HG03442 (cell line): ENCODE data around the gene DCLK1.

Experiments used
- ATAC-seq: cut with Tn5 transposase; IDR thresholded peaks from one replicate; pipeline ENCODE4 v1.9.1; 2021; ENCODE audit warnings: mild to moderate bottlenecking, moderate library complexity; ENCODE audit not compliant: unreplicated experiment

The DCLK1 gene

DNA sequence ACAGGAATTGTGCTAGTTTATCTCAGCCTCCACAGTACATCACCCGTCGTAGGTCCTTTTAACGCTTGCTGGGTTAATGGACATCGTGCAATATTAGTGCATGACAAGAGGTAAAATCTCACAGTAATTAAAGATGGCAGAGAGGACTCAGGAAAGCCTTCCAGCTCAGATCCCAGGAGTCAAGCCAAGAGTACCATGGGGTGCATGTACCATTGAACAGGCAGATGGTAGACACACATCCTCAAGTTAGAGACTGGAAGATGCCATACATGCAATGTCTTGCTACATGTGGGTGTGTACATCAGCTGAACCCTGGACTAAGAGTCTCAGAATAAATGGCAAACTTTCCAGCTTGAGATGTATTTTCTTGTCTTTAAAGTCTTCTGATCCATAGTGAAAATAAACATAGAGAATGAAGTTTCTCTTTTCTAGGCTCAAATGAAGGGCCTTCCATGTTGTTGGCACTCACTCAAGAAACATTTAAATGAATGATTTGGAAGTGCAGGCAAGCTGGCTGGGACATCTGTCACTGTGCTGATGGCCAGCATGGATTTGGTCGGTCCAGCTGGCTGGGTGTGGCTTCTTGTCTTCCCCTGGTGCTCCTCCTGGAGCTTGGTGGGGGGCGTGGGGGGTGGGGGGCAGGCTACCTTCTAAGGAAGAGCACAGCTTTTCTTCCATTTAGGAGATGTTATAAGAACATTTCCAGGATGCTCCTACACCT, 363.8 kb downstream of the DCLK1 start:
- ATAC-seq: no peak

DNA sequence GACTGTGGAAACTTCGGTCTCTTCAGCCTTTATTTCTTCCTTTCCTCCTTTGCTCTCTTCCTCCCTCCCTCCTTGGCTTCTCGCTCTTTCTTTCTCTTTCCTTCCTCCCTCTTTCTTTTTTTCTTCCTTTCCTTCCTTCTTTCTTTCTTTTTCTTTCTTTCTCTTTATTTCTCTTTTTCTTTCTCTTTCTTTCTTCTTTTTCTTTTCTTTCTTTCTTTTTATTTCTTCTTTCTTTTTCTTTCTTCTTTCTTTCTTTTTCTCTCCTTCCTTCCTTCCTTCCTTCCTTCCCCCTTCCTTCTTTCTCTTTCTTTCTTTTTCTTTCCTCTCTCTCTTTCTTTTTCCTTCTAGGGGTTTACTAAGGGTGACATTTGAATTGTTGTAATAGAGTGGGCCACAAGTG, 364.5 kb downstream of the DCLK1 start:
- no peak for ATAC-seq

GRCh38 chr13:35765941-35766340, 365.2 kb downstream of the DCLK1 start:
- no peak for ATAC-seq

- no peak for ATAC-seq
Measured at GRCh38 chr13:35765366-35765765, 365.8 kb downstream of the DCLK1 start.

DNA sequence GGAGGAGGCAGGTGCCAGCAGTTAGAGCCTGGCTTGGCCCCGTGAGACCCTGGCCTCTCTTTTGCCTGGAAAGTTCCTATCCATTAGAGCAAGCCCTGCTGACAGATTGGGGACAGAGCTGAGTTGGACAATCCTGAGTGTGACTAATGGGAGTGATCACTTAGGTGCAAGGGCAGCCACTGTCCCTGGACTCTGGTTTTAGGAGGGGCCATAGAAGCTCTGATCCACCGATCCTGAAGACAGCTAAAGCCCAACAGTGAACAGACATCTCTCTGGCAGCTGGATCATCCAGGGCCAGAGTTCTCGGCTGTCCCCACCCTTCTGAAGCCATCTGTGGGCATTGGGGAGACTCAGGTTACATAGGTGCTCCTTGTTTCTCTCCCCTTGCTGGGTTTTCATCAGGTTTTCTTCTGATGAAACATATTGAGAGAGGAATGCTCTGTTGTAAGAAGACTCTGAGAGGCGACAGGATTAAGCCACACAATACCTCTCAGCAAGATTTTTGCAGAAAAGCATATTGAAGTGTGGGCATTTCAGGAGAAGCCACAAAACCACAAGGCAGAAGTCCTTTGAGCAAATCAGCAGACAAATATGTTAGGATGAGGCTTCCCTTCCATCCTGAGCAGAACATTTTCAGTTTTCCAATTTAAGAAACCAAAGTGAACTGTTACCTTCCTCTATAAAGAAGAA, 366.7 kb downstream of the DCLK1 start:
- no peak for ATAC-seq

DNA sequence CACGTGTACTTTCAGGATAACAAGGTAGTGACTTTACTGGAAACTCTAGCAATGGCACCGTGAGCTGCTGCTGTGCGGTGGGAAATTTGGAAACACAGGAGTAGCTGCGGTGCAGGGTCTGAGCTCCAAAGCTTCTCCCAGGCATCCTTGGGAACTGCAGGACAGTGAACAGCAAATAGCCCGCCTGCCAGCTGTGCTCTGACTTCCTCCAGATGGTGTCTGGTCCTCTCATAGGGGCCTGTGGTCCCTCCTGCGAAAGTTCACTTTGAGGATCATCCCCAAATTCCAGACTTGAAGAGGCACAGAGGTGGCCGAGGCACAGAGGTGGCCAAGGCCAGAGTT, 367.4 kb downstream of the DCLK1 start:
- ATAC-seq: no peak

DNA sequence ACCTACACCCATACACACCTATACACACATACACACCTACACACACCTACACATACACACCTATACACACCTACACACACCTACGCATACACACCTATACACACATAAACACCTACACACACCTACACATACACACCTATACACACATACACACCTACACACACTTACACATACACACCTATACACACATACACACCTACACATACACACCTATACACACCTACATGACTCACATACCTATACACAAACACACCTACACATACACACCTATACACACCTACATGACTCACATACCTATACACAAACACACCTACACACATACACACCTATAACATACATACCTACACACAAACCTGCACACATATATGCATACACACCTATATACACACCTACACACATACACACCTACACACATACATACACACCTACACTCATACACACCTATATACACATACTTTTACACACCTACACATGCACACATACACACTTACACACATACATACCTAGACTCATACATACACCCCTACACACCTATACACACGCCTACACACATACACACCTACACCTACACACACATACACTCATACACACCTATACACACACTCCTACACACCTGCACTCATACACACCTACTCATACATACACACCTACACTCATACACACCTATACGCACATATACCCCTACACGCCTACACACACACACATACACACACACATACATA, 368.0 kb downstream of the DCLK1 start:
- ATAC-seq: no peak

DNA sequence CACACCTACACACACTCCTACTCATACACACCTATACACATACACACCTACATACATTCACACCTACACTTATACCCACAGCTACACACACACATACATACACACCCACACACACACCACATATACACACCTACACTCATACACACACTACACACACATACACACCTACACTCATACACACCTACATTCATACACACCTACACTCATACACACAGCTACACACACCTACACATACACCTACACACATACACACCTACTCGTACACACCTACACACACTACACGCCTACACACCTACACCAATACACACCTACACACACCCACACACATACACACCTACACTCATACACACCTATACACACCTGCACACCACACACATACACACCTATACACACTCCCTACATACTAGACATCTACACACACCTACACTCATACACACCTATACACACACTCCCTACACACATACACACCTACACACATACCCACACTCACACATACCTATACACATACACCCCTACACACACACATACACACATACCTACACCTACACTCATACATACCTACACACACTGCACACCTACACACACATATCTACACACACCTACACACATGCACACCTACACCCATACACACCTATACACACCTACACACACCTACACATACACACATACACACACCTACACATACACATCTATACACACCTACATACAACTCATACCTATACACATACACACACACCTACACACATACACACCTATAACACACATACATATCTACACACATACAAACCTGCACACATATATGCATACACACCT, 369.5 kb downstream of the DCLK1 start:
- ATAC-seq: no peak

DNA sequence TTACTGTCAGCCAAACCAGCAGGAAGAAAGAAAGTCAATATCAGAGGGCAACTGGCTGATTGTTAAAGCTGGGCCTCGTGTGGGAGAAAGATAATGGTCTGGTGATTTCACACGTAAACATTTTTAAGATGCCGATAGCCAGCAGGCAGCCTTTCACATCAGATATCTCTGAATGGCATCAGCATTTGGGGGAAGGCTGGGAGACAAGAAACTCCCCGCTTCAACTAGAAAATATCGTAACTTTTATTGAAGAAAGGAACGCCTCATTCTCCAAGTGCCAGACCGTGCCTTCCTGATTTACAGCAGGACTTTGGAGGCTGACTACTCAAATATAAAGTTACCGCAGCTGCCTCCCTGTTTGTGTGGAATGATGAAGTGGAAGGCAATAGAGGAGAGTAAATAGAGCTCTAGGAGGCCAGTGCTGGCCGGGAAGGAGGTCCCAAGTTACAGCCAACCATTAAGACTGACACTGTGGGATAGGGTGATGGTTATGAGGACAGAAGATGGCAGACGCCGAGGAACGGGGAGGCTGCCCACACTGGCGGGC, 370.4 kb downstream of the DCLK1 start:
- no peak for ATAC-seq

GRCh38 chr13:35747594-35747993, 383.6 kb downstream of the DCLK1 start:
- ATAC-seq: no peak

DNA sequence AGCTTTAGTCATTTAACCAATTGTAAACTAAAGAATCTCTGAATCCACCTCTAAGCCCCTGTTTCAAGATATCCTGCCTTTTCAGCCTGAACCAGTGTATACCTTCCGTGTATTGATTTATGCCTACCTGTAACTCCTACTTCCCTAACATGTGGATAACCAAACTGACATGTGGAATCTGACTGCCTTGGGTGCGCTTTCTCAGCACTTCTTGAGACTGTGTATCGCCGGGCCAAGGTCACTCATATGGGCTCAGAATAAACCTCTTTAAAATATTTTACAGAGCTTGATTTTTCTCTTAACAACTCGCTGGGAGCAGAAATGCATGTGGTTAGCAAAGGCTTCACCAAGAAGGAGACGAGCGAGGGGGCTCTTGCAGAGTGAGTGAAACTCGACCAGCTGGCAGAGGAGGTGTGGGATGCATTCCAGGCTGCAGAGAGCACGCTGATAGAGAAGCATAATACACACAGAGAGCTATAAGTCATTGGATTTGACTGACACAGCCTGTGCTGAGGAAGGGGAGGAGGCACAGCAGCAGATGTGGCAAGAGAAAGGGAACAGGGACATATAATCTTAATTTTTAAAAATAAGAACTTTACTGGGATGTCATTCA, 386.5 kb downstream of the DCLK1 start:
- ATAC-seq: no peak

GRCh38 chr13:35744144-35744543, 387.0 kb downstream of the DCLK1 start:
- ATAC-seq: no peak

DNA sequence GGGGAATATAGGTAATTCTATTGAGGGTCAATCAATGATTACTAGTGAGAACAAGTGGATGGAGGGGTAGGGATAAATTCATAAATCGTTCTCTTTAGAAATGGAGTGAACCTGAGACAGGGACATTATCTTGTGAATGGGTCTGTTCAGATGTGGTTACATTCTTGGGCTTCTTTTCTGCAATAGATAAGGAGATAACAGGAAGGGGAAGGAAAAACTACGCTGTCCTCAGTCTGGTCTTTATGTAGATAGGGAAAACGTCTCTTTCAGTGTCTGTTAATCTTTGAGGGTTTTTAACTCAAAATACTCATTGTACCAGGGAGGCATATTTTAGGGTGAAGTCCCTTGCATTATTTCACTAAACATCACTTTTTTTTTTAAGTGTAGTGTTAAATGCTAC, 388.0 kb downstream of the DCLK1 start:
- ATAC-seq: no peak

DNA sequence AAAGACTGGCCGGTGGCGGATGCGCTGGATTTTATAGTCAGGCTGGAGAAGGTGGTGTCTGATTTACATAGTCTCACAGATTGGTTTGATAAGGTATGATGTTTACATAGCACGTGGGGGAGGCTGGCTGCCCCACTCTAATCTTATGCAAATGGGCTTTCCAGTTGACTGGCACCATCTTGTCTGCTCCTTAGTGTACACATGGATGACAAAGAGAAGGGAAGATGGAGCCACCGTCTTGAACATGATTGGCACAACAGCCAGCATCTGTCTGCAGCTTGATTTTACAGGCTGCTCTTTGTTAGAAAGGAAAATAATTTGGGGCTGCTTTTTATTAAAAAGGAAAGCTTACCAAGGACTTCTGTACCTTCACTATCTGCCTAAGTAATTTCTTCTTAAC, 389.5 kb downstream of the DCLK1 start:
- no peak for ATAC-seq

DNA sequence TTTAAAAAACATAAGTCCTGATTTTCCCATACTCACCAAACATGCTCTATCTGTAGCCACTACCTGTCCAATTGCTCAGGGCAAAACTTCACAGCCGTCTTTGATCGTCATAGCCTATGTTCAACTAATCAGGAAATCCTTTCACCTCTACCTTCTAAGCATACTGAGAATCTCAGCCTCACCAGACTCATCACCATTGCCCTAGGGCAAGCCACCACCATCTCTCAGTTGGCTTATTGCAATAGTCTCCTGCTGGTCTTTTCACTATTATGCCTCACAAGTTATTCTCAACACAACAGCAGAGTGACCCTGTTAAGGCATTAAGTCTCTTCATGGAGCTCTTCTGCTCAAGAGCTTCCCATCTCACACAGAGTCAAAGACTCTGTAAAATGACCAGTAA, 394.3 kb downstream of the DCLK1 start:
- ATAC-seq: no peak

GRCh38 chr13:35733827-35734226, 397.4 kb downstream of the DCLK1 start:
- ATAC-seq: no peak

DNA sequence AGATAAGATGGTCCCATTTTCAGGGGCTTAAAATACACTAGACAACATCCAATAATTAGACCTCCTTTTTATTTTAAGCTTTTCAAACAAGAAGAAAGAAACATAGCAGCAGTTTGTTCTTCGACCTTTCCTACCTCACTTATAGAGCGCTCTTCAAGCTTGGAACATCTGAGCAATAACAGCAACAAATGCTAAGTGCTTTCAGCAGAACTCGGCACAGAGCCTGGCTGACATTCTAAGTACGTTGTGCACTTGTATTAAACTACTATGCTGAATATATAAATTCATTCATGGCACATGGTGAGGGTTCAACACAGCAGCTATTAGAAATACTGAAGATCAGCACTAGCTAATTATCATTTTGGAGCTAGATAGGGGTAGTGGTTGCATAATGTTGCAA, 398.6 kb downstream of the DCLK1 start:
- ATAC-seq: no peak

GRCh38 chr13:35731471-35731870, 399.7 kb downstream of the DCLK1 start:
- no peak for ATAC-seq

GRCh38 chr13:35729926-35730627, 401.1 kb downstream of the DCLK1 start:
- ATAC-seq: peak; percentile 82

DNA sequence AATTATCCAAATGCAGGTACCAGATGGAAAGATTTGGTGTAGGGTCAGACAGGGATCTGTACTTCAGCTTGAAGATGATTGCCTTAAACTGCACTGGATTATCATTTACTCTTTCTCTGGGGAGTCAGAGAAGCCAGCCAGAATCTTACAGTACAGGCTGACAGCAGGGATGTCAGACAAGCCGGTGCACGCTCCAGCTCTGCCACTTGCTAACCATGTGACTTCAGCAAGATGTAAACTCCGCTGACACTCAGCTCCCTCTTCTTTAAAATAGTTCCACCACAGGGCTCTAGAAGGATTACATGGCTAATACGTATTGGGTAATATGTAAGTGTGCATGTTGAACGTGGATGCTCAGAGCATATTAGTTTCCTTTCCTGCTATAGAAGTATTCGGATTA, 403.3 kb downstream of the DCLK1 start:
- no peak for ATAC-seq
